GM10847 (cell line): Measurements from ENCODE around the gene SPAG6.
A peak's percentile ranks its signal among the peaks of the same experiment; 100 is the strongest.

ENCODE experiments used
- POLR2A ChIP-seq: IDR thresholded peaks from 2 replicates; pipeline ENCODE4 v1.6.1; 2011; ENCODE audit not compliant: insufficient read length; ENCODE audit errors: extremely low read depth

SPAG6 gene

GRCh38 chr10:22427890-22428571, 82.7 kb downstream of the SPAG6 start:
- TF ChIP-seq POLR2A = no peak

GRCh38 chr10:22429146-22429545, 83.8 kb downstream of the SPAG6 start:
- TF ChIP-seq POLR2A = no peak

DNA sequence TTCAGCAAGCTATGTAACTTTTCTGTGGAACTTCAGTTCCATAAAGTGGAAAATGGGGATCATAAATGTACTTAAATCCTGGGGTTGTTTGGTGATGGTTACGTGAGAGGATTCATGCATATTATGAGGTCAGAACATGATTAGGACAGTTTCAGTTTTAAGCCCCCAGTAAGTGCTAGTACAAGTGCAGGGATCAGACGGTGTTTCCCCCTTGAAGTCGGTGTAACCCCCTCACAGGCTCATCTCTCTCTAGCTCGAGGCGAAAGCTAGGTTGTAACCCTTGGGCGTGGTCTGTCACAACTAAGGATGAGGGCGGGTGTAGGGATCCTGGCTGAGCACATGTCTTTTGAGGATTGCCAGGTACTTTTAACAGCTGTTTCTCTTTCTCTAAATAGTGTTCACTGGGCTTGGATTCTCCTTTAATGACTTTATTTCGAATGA, 84.7 kb downstream of the SPAG6 start:
- no peak for TF ChIP-seq POLR2A

DNA sequence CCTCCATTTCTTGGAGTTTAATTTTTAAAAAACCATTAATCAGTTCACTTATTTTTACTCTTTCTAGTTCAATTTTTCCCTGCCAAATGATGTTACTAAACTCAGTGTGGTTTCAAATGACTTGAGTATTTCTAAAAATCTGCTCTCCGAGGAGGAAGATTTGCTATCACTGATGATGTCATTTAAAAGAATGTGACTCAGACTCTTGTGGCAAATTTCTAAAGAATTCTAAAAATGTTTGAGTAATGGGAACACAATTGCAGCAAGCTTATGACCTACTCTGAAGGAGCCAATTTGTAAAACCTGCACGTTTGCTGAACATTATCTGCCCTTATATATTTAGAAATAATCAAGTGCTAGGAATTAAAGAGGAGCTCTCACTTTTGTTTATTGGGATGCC, 88.6 kb downstream of the SPAG6 start:
- no peak for TF ChIP-seq POLR2A

DNA sequence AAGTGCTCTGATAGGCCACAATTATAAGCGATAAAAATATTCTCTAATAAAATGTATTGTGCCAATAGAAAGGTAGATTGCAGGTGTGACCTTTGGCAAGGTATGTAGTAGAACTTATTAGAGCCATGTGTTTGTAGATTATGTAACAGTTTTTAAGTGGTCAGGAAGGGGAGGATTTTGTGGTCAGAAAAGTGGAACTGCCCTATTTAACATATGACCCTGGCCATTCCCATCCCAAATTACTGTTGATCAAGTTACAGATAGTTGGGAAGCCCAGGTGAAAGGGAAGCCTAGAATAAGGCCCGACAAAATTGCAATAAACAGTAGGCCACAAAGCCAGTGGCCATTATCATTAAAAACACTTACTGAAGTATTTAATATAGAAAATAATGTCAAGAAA, 89.2 kb downstream of the SPAG6 start:
- TF ChIP-seq POLR2A = no peak

GRCh38 chr10:22435650-22436049, 90.4 kb downstream of the SPAG6 start:
- no peak for TF ChIP-seq POLR2A

- no peak for TF ChIP-seq POLR2A
Observed at GRCh38 chr10:22436526-22436892, 91.2 kb downstream of the SPAG6 start.

DNA sequence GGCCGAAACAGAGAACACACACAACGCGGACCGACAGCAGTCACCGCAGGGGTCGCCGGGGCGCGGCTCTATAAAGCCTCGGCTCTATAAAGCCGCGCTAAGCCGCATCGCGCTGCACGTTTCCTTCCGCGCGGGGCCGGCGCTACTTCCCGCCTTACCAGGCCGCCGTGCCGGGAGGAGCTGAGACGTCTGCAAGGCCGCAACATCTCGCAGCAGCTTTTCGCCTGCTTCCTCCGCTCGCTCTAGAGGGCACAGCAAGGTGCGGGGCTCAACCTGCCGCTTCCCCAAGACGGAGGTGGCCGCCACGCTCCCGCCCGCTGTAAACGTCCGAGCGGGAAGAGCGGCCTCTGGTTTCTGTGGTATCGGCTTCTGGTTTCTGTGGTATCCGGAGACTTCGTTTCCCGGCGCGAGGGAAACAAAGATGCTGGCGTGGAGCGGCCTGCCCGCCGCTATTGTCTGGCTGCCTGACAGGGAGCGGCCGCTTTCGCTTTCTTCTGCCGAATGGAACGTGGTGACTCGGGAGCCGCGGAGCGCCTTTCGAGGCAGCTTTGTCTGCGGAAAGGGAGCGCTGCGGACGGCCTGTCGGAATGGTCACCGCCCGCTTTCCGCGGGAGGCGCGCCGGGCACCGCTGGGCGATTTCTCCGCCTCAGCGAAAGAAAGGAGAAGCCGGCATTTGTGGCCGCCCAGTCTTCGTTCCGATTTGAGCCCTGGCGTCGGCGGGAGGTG, 91.8 kb downstream of the SPAG6 start:
- peak; percentile 61 for TF ChIP-seq POLR2A

DNA sequence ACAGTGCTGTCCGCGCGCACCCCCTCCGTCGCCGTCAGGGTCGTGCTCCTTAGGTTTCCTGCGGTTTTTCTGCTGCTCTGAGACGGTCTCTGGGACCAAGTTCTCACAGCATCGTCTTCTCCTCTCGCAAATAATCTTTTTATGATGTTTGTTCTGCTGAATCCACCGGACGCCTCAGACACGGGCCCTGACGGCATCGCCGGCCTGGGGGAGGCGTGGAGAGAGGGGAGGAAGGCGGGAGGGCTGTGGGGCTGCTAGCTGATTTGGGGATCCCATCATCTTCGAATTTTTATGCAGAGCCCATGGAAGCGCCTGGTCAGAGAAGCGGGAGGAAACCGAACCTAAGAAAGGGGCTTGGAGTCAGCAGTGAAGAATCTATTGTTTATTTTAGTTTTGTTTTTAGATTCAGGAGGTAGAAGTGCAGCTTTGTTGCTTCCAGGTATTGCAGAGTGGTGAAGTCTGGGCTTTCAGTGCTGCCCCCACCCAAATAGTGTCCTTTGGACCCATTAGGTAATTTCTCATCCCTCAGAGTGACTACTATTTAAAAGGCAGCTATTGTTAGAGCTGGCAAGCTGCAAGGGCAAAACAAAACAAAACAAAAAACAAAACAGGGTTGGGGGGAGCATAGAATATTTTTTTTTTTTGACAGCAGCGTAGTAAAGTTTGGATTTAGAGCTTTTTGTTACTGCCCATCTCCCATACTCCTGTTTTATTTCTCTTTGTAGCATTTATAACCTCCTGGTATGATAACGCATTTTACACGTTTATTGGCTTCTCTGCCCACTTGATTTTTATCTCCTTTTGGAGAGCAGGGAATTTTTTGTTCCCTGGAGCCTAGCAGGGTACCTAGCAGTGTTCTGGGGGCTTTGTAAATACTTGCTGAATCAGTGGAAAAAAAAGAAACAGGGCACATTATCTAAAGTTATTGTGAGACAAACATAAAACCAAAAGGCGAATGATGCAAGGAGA, 92.6 kb downstream of the SPAG6 start:
- TF ChIP-seq POLR2A = no peak

GRCh38 chr10:22438711-22439110, 93.4 kb downstream of the SPAG6 start:
- TF ChIP-seq POLR2A = no peak

GRCh38 chr10:22442063-22442462, 96.8 kb downstream of the SPAG6 start:
- TF ChIP-seq POLR2A = no peak

GRCh38 chr10:22442468-22442867, 97.2 kb downstream of the SPAG6 start:
- no peak for TF ChIP-seq POLR2A

- no peak for TF ChIP-seq POLR2A
Observed at GRCh38 chr10:22443175-22443901, 98.0 kb downstream of the SPAG6 start.

DNA sequence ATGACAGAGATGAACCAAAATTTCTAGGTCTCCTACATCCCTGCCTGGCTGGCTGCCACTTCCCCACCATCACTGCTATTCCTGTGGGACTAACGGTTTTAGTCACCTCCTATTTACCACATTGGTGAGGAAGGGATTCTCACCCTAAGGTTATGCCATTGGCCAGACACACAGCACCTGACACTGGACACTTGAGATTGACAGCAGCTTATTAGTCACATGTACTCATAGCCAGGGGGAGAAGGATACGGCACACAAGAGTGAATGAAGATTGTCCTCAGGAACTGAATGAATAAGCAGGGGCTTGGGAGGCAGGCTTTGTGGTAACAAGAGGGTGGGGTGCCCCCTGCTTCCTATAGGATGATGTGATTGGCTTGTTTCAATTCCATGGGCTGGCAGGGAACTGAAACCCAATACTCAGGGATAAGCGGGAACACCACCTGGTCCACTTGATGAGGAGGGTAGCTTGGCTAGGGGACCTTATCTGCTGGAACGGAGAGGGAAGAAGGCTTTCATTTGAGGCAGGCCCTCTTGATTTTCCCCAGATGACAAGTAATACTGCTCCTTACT, 99.0 kb downstream of the SPAG6 start:
- TF ChIP-seq POLR2A = no peak

GRCh38 chr10:22445495-22445894, 100.2 kb downstream of the SPAG6 start:
- no peak for TF ChIP-seq POLR2A
